ENCODE measurements around the gene TTLL11.

DNA sequence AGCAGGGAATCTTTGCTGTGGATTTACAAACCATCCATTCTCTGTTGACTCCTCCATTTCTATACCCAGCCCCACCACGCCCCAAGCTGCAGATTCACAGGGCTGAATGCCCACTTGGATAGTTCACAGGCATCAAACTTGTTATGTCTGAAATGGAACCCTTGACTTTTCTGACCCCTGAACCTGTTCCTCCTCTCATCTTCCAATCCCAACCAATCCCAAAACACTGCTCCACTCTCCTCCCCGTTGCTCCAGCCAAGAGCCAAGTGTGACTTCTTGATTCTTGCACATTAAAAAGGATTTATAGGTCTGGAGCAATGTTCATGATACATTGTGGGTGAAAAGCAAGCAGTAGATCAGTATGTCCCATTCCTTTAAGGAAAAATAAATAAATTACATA lies 296.0 kb downstream of the TTLL11 start:
- TF ChIP-seq CTCF (IDR thresholded peaks at IDR 0.05; ENCODE audit: control extremely low read depth in 1 of 3, insufficient read depth in 1 of 3, low read depth in 1 of 3, low read length in 3 of 3), result no peak
- no peak for TF ChIP-seq EP300 (IDR thresholded peaks at IDR 0.05; ENCODE audit: borderline replicate concordance in 1 of 2, low read depth in 2 of 2, low read length in 2 of 2)
- TF ChIP-seq CHD2 (IDR thresholded peaks at IDR 0.05; ENCODE audit: low read length), result no peak
- TF ChIP-seq RBBP5 (IDR thresholded peaks at IDR 0.05; ENCODE audit: borderline replicate concordance, low read depth, low read length), result no peak
- TF ChIP-seq, protein P1, sequence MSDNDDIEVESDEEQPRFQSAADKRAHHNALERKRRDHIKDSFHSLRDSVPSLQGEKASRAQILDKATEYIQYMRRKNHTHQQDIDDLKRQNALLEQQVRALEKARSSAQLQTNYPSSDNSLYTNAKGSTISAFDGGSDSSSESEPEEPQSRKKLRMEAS (IDR thresholded peaks at IDR 0.05), result no peak
- no peak for TF ChIP-seq POLR2A (IDR thresholded peaks at IDR 0.05; ENCODE audit: control extremely low read depth in 1 of 2, low read depth in 2 of 2, low read length in 2 of 2)

Data from H1 (cell line).